ENCODE data around the gene TGFB2.

The TGFB2 gene

DNA sequence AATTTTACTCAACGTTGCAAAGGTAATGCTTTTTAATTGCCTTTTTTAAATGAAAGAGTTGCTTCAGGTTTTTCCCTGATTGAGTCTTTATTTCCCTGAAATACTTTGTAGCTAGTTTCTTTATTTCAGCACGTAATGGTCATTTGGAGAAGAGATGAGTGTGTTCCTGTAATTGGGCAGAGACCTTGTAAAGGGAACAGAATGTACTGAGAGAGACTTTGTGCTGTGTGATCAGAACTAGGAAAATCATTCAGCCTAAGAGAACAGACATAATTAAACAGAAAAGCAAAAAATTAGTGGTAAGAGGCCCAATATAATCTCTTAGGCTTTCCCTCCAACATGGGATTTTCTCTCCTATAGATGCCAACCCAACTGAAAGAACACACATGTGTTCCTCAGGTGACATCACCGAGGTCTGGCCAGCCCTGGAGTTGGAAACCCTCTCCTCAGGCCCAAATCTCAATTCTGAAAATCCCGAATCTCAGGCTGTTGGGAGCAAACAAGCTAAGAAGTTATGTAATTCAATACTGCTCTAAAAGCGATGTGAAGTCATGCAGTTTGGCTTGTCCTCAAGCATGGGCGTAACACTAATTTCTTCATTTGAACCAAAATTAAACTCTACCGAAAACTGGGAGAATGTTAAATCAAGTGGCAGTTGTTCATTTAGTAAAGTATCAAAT, 102.0 kb downstream of the TGFB2 start:
- TF ChIP-seq, protein P1, sequence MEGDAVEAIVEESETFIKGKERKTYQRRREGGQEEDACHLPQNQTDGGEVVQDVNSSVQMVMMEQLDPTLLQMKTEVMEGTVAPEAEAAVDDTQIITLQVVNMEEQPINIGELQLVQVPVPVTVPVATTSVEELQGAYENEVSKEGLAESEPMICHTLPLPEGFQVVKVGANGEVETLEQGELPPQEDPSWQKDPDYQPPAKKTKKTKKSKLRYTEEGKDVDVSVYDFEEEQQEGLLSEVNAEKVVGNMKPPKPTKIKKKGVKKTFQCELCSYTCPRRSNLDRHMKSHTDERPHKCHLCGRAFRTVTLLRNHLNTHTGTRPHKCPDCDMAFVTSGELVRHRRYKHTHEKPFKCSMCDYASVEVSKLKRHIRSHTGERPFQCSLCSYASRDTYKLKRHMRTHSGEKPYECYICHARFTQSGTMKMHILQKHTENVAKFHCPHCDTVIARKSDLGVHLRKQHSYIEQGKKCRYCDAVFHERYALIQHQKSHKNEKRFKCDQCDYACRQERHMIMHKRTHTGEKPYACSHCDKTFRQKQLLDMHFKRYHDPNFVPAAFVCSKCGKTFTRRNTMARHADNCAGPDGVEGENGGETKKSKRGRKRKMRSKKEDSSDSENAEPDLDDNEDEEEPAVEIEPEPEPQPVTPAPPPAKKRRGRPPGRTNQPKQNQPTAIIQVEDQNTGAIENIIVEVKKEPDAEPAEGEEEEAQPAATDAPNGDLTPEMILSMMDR (IDR thresholded peaks at IDR 0.05; ENCODE audit: control insufficient read depth, extremely low read depth, insufficient read depth), result no peak
- DNase-seq (ENCODE audit: low read depth), result no peak
- H3K4me3 ChIP-seq (ENCODE audit: low read depth, low read length), result no peak overlapping the region

DNA sequence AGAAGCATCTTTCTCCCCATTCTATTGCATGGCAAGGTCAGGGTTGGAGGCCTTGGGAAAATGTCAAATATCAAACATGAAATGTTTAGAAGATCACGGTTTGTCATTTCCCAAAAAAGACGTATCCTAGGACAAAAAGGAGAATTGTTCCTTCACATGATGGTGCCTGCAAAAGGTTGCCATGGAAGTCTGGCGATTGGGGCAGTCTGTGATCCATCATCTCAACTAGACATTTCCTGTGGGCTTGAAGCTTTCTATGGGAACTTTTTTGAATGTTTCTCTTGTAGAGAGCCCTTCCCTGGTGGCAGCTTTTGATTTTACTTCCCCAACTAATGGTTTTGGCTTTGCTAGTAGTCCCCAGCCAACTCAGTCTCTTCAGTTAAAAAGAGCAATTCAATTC, 106.3 kb downstream of the TGFB2 start:
- no peak for DNase-seq (ENCODE audit: low read depth)
- TF ChIP-seq, protein P1 (IDR thresholded peaks at IDR 0.05; ENCODE audit: control insufficient read depth, extremely low read depth, insufficient read depth), result no peak
- no peak overlapping the region for H3K4me3 ChIP-seq (ENCODE audit: low read depth, low read length)

DNA sequence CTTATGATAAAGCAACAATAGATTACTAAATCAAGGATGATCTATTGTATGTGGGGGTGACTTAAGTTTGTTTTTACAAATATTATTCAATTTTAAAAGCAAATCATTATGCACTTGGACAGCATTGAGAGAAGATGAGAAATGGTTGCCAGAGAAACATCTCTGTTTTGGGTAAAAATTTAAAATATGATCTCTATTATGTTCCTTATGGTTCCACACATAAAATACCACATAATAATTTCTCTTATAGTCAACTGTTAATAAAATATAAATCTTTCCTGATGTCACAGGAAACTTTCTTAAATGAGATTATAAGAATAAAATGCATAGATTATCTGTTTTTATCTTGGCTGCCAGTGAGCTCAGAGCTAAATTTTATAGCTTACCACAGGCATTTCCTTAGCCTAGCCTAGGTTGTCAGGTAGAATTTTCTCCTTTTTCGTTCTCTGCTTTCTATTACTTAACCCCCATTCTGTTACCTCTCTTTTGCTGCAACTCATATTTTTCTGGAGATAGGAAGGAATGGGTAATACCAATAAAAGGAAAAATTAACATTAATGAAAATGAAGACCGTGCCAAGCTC, 109.7 kb downstream of the TGFB2 start:
- DNase-seq (ENCODE audit: low read depth), result no peak
- no peak overlapping the region for H3K4me3 ChIP-seq (ENCODE audit: low read depth, low read length)
- TF ChIP-seq, protein P1 (IDR thresholded peaks at IDR 0.05; ENCODE audit: control insufficient read depth, extremely low read depth, insufficient read depth), result no peak

DNA sequence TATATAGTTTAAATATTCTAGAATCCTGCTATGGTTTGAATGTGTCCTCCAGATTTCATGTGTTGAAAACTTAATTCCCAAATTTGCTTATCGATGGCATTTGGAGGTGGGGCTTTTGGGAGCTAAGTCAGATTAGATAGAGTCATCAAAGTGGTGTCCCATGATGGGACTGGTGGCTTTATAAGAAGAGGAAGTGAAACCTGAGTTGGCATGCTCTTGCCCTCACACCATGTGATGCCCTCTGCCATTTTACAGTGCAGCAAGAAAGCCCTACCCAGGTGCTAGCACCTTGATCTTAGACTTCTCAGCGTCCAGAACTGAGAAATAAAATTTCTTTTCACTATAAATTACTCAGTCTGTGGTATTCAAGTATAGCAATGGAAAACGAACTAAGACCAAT, 111.3 kb downstream of the TGFB2 start:
- TF ChIP-seq, protein P1 (IDR thresholded peaks at IDR 0.05; ENCODE audit: control insufficient read depth, extremely low read depth, insufficient read depth), result no peak
- no peak for DNase-seq (ENCODE audit: low read depth)
- no peak overlapping the region for H3K4me3 ChIP-seq (ENCODE audit: low read depth, low read length)

DNA sequence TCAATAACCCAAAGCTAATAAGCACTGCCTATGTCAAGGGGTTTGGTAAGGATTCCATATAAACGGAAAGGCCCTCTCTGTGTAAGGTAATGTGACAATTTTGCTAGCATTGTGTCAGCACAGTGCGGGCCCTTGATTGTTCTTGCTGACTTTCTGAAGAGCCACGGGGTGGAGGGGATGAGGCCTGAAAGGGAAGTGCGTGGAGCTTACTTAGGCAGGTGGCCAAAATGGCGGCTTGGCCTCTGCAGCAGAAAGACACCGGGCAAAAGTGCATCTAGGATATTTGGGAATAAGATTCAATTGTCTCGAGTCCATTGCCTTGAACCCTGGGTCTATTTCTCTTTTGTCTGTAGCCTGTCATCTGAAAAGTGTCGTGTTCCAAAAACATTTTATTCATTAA, 114.3 kb downstream of the TGFB2 start:
- TF ChIP-seq, protein P1 (IDR thresholded peaks at IDR 0.05; ENCODE audit: control insufficient read depth, extremely low read depth, insufficient read depth), result no peak
- no peak overlapping the region for H3K4me3 ChIP-seq (ENCODE audit: low read depth, low read length)
- no peak for DNase-seq (ENCODE audit: low read depth)

DNA sequence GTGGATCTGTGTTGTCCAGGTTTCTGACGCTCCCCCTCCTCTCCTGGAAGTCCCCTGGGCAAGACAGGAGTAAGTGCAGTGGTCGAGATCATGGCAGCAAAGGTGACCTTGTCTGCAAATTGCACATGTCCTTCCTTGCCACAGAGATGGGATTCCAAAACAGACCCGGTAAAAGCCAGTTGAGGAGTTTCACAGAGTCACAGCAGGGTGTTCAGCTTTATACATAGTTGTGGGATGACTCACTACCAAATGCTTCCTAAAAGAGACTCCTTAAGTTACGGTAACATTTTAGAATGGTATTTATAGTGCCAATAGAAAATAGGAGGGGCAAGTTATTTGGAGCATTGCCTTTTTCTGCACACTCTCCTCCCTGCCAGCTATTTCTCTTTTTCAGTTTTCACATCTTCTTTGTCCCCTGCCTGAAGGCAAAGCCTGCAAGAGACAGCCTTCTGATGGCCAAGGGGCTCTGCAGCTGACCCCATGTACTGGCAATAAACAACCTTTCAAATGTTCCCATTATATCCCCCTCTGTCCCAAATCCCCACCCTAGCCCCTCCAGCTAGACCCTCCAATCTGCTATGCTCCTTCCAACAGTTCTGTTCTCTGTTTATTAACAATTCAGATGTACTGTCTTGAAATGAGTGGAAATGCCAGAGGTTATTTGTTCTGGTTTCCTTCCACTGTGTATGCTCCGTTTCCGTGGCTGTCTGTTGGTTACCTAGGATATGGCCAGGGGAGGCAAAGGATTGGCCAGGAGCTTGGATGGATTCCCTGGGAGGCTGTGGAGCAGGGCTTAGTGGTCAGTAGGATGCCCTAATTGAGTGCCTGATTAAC, 115.0 kb downstream of the TGFB2 start:
- DNase-seq (ENCODE audit: low read depth), result no peak
- no peak overlapping the region for H3K4me3 ChIP-seq (ENCODE audit: low read depth, low read length)
- TF ChIP-seq, protein P1 (IDR thresholded peaks at IDR 0.05; ENCODE audit: control insufficient read depth, extremely low read depth, insufficient read depth), result no peak

Data from LNCaP clone FGC (cell line).